PC-3 (cell line): ENCODE measurements around the gene KCNK4.

ENCODE experiments used
- CTCF ChIP-seq: fragments of 300-600 bp; sonication (generic); conservative IDR thresholded peaks from 2 replicates; pipeline ENCODE4 v1.5.1; 2017; ENCODE audit warnings: antibody characterized with exemption, low read depth, mild to moderate bottlenecking, low read length
- EZH2 ChIP-seq: fragments of 300-600 bp; sonication (generic); IDR thresholded peaks from one replicate; pipeline ENCODE4 v1.6.1; 2017; ENCODE audit warnings: antibody characterized with exemption, mild to moderate bottlenecking, low read length; ENCODE audit not compliant: unreplicated experiment
- EZH2phosphoT487 ChIP-seq: fragments of 300-600 bp; sonication (generic); IDR thresholded peaks from 2 replicates; pipeline ENCODE4 v1.6.1; 2018; ENCODE audit warnings: mild to moderate bottlenecking, antibody characterized with exemption, low read length, borderline replicate concordance

- TF ChIP-seq CTCF = no peak
- TF ChIP-seq EZH2phosphoT487 = no peak
- no peak for TF ChIP-seq EZH2
These were observed 41.3 kb upstream of the KCNK4 start for GRCh38 chr11:64249563-64250414.
